CD4-positive, alpha-beta T cell treated with Interleukin-12 subunit alpha and Interleukin-12 subunit beta, for 1 hour (primary cell): ENCODE measurements around the gene MYO16.

Experiments used
- DNase-seq: peaks from one replicate; pipeline ENCODE4 v3.0.0-alpha.2; 2020

MYO16 gene

GRCh38 chr13:109256866-109257760, 627.7 kb downstream of the MYO16 start:
- DNase-seq, result no peak
